GM21390 (cell line): ENCODE data around the gene IREB2.

Experiments used
- ATAC-seq: cut with Tn5 transposase; IDR thresholded peaks from one replicate; pipeline ENCODE4 v1.9.1; 2021; ENCODE audit not compliant: unreplicated experiment

The IREB2 gene

DNA sequence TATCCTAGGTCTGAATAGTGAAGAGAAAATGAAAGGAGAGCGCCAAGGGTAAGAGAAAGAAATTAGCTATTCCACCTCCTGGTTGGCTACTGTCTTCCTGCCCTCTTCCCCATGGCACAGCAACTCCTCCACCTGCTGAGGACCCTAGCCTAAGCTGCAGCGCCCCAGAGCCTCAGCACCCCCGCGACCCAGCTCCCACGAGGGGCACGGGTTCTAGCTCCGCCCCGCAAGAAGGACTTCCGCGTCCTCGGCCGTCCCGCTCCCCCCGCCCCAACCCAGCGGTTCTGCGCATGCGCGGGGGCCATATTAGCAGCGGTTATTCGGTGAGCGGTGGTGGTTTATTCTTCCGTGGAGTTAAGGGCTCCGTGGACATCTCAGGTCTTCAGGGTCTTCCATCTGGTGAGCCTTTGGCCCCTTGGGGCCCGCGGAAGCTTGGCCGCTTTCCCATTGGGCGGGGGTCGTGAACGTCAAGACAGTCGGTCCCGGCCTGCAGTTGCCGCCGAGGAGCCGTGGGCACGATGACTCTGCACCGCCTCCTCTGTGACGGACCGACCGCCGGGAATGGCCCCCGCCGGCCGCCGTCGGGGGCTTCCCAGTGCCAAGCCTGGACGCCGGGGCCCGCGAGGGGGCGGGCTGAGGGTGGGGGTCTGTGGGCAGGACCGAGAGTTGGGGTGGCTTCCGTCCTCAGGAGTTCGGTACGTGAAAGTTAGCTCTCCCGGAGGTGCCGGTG is 102.3 kb downstream of the IREB2 start, which contains the start of gene PSMA4:
Gene PSMA4, plus strand, starts transcription at position 304 of the 730 bp plus-strand sequence. CDS start 1,484 bp downstream, outside the sequence.
- ATAC-seq, result peak; percentile 75

GRCh38 chr15:78540871-78541743 is 103.1 kb downstream of the IREB2 start:
- no peak for ATAC-seq

DNA sequence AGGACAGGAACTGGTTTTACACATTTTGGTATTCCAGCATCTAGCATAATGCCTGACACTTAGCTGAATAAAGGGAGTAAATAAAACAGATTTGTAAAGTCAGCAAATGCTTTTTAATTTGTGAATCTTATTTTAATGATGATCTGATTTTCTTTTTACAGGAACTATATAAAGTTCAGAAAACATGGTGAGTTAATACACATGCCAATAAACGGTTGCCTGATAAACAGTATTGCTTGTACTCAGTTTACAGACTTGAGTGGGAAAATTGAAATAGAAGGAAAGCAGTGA is 103.7 kb downstream of the IREB2 start:
- no peak for ATAC-seq

GRCh38 chr15:78542647-78543046 is 104.6 kb downstream of the IREB2 start:
- no peak for ATAC-seq

DNA sequence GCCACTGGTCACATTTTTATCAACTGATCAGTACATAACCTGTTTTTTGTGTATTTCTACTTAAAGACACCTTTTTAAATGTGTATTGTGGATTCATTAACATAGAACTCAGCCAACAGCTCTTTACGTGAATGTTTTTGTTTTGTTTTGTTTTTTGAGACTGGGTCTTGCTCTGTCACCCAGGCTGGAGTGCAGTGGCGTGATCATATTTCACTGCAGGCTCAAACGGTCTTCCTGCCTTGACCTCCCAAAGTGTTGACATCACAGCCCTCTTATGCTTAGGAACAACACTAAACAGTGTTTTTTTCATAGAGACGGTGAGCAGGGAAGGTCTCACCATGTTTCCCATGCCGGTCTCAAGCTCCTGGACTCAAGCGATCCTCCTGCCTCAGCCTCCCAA is 112.2 kb downstream of the IREB2 start:
- ATAC-seq, result no peak

- ATAC-seq, result no peak
Measured at GRCh38 chr15:78550815-78551214, 112.8 kb downstream of the IREB2 start.
